Effector CD8-positive, alpha-beta T cell (primary cell): ENCODE measurements around the gene TRERF1.

Source experiments
- DNase-seq: peaks from one replicate; lab custom pipeline; 2025; lab: John Stamatoyannopoulos, UW

TRERF1 gene

DNA sequence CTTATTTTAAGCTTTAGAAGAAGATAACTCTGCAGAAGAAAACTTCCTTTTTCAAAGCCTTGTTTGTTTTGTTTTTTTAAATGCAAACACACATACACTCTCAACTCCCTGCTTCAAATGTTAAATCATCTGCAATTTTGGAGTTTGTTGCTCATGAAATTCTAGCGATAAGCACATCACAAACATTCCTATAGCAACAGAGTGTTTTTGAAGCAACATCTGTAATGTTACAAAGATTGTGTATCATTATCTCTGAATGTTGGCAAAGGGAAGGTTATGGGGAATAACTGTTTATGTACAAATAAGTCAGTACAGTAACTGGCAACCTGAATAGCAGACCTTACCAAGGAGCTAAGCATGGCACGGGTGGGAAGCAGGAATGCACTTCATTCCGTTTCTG, 149.3 kb downstream of the TRERF1 start:
- no peak for DNase-seq

GRCh38 chr6:42301986-42302385, 149.7 kb downstream of the TRERF1 start:
- DNase-seq = no peak

- DNase-seq = no peak
These were observed 151.0 kb downstream of the TRERF1 start for GRCh38 chr6:42300701-42301100.

DNA sequence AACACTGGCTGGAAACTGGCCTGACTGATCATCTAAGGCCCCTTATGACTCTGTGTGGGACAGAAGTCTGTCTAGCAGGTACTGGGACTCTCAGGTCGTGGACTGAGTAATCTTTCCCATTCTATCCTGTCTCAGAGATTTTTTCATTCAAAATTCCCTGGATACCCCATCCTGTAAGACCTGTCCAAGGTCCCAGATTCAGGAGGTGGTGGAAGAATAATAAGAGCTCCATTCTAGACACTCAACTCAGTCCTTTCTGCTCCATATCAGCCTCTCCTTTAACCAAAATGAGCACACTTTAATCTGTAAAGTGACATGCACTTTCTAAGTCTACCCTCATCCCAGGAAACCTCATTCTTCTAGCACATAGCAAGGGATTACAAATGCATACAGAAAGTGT, 151.5 kb downstream of the TRERF1 start:
- no peak for DNase-seq

- no peak for DNase-seq
These were observed 154.1 kb downstream of the TRERF1 start for GRCh38 chr6:42297661-42298060.

GRCh38 chr6:42296614-42297013, 155.1 kb downstream of the TRERF1 start:
- DNase-seq = no peak

GRCh38 chr6:42295677-42296076, 156.0 kb downstream of the TRERF1 start:
- no peak for DNase-seq

GRCh38 chr6:42295181-42295580, 156.5 kb downstream of the TRERF1 start:
- DNase-seq = no peak

DNA sequence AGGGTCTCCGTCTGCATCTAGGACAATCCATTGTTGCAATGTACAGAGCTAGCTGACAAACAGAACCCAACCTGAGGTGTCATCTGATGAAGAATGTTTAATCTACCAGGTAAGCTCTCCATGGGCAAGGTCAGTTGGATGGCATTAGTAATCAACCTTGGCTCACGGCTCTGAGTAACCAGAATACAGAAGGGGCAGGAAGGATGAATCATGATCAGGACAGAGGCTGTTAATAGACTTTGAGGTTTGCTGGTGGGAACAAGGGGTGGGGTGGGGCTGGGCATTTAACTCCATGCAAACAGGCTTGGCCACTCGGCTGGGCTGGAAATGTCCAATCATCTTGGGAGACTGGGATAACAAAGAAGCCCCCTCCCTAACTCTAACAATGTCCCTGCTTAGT, 157.0 kb downstream of the TRERF1 start:
- DNase-seq = no peak

- no peak for DNase-seq
These were observed 158.2 kb downstream of the TRERF1 start for GRCh38 chr6:42293386-42293977.

GRCh38 chr6:42292004-42292740, 159.6 kb downstream of the TRERF1 start:
- DNase-seq = no peak

- no peak for DNase-seq
These were observed 164.0 kb downstream of the TRERF1 start for GRCh38 chr6:42287756-42288155.

DNA sequence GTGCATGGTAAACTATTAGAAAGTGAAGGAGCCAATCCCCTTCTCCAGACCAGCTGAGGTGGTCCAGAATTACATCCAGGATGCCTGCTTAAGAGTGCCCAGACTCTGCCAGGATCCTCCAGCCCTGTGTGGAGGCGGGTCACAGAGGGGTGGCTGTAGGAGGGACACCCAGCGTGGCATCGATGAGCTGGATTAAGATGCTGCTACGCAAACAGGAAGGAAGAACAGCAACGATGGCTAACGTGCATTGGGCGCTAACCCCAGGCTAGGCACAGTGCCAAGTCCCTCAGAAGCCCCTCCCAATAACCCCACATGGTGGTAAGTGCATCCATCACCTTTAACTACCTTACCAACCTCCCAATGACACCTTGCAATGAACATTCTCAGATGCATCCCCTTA, 170.2 kb downstream of the TRERF1 start:
- DNase-seq = no peak

DNA sequence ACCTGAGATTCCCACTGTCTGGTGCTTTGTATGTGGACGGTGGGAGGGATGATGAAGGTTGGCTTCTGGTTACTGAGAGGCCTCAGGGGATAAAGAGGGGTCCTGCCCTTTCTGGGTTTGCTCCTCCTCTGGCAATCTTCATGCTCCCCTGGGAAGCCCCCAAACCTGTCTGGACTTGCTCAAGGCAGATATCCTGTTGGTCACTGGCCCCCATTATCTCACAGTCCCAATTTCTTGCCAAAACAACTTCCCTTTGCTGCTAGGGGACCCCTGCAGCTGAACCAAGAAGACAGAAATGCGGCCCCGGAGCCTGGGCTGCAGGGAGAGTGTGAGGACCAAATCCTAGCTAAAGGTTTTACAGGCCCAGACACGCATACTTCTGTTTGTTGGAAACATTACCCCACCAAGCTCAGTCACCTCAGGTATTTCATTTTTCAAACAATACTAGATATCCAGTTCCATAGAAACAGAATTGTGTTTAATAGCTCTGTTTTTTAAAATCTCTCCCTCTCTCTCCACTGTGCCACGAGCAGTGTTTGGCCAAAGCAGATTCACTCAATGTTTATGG, 170.7 kb downstream of the TRERF1 start:
- DNase-seq = no peak

DNA sequence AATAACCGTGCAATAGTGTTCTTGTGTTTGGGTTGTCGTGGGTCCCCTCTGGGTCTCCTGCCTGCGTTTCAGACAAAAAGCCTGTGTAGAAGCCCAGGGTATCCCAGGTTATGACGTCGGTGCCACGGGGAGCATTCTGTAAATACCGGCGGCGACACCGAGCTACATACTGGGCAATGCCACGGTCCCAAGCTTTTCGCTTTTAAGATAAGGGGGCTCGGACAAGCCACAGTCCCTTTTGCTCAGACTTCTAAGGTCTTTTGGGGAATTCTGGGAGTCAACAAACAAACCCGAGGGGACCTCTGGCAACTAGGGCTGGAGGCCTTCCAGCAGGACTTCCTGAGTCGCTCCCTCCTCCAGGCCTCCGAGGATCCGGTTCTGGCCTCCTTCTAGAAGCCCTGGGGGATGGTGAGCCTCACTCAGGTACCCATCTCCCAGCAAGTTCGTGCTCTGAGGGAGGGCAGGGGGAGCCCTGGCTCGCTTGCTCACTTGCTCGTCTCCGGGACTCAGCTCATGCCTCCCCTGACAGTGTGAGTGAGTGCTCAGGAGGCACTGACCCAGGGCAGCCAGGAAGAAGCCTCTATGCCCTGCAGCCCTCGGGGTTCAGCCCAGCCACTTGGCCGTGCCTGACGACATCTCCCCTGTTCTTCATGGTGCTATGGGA, 171.6 kb downstream of the TRERF1 start:
- DNase-seq = no peak

- DNase-seq = no peak
These were observed 172.5 kb downstream of the TRERF1 start for GRCh38 chr6:42279144-42279781.

DNA sequence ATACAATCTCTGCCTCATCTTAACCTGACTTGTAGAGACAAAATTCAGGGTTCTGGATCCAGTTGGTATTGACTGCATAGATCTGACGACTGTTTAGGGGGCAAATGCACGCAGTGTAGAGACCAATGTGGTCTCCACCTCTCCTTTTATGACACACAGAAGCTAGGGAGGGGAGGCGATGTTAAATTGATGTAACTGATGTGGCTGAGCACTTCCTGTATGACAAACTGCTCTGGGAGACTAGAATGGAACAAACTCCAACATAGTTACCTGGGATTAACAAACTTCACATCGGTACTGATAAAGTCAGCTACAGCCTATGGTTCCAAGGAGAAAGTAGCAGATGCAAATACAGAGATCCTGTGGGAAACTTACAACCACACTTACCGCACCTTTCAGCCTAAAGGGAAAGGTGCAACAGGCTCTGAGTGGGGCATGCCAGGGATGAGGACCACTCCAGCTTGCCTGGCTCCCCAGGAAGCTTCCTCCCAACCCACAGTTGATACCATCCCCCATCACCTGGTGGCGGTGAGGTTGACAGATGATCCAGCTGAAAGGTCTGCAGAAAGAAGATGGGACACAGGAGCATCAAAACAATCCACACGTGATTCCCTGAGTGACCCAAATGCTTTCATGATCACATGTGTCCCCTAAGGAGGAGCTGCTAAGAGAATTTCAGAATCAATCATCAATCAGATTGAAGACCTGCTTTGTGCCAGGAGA, 173.4 kb downstream of the TRERF1 start:
- DNase-seq = no peak

- no peak for DNase-seq
These were observed 175.5 kb downstream of the TRERF1 start for GRCh38 chr6:42276034-42276890.

- no peak for DNase-seq
These were observed 176.2 kb downstream of the TRERF1 start for GRCh38 chr6:42275376-42276033.

DNA sequence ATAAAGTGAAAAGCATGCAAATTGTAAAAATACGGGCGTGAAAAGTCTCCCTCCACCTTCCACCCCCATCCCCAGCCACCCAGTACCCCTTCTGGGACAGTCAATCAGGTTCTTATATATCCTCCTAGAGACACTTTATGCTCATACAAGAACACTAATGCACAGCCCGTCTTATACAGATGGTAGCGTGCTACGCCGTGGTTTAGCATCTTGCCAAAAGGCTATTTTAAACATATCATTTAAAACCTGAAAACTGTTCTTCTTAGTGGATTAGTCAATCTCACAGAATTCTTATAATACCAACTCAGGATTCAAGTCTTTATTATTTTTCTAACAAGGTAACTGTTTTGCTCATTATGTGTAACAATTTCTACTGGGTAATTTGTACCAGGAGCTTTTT, 176.8 kb downstream of the TRERF1 start:
- no peak for DNase-seq
